GM12892 (cell line): Measurements from ENCODE around the gene MMP24.

Experiments used
- DNase-seq: peaks from one replicate; pipeline ENCODE4 v3.0.0; 2011; ENCODE audit not compliant: insufficient read length
- FAIRE-seq: peaks from 2 replicates; lab custom pipeline; 2011; peaks lifted over from hg19 to GRCh38; lab: Jason Lieb, UNC
- POLR2A ChIP-seq: IDR thresholded peaks from 2 replicates; pipeline ENCODE4 v1.6.1; 2011; ENCODE audit warnings: low read depth, low read length, control low read depth
- POLR2AphosphoS5 ChIP-seq: IDR thresholded peaks from 2 replicates; pipeline ENCODE4 v1.6.1; 2011; ENCODE audit warnings: low read depth, low read length, control low read depth
- TAF1 ChIP-seq: IDR thresholded peaks from 2 replicates; pipeline ENCODE4 v1.6.1; 2011; ENCODE audit warnings: low read depth, mild to moderate bottlenecking, control low read depth, low read length, borderline replicate concordance

The MMP24 gene

GRCh38 chr20:35264755-35265154 is 38.3 kb downstream of the MMP24 start:
- FAIRE-seq (no peak), DNase-seq (no peak)
- TF ChIP-seq POLR2AphosphoS5 (no peak), POLR2A (no peak), TAF1 (no peak)

DNA sequence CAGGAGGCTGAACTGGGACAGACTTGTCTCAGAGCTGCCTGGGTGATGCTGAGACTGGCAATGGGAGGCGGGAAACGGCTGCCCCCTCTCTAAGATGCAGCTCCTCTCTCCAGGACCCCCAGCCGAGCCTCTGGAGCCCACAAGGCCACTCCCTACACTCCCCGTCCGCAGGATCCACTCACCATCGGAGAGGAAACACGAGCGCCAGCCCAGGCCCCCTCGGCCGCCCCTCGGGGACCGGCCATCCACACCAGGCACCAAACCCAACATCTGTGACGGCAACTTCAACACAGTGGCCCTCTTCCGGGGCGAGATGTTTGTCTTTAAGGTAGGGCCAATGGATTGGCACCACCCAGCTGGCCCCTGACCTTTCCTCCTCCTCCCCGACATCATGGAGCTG is 40.6 kb downstream of the MMP24 start:
- DNase-seq: no peak
- TF ChIP-seq POLR2AphosphoS5: no peak
- no peak for TF ChIP-seq TAF1
- no peak for TF ChIP-seq POLR2A
- FAIRE-seq: no peak

DNA sequence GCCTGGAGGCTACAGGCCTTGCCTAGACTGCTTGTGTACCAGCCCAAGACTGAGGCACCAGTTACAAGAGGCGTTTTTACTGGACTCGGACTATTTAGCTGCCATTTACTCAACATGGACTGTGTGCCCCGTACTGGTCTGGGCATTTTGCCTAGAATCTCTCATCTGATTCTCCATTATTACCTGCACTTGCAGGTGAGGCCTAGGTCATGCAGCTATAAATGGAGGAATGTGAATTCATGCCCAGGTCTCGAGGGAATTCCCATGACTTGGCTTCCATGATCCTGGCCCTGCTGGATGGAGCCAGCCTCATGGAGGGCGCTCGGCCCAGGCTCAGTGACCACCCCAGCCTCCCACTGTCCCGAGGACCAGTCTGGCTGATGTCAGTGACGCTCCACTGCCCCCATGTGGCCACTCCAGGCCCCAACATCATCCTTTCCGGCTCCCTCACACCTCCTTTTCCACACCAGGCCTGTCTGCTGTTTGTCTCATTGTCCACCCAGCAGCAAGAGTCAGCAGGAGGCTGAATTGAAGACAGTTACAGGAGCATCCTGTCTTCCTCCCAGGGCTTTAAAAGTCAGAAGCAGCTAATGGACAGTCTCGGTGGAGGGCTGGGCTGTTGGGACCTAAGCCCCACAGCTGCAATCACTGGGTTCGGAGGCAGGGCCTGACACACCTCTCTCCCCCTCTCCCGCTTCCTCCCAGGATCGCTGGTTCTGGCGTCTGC is 42.7 kb downstream of the MMP24 start:
- peak; percentile 69 for DNase-seq
- TF ChIP-seq TAF1: no peak
- TF ChIP-seq POLR2AphosphoS5: no peak
- no peak for TF ChIP-seq POLR2A
- peak; percentile 82 for FAIRE-seq

DNA sequence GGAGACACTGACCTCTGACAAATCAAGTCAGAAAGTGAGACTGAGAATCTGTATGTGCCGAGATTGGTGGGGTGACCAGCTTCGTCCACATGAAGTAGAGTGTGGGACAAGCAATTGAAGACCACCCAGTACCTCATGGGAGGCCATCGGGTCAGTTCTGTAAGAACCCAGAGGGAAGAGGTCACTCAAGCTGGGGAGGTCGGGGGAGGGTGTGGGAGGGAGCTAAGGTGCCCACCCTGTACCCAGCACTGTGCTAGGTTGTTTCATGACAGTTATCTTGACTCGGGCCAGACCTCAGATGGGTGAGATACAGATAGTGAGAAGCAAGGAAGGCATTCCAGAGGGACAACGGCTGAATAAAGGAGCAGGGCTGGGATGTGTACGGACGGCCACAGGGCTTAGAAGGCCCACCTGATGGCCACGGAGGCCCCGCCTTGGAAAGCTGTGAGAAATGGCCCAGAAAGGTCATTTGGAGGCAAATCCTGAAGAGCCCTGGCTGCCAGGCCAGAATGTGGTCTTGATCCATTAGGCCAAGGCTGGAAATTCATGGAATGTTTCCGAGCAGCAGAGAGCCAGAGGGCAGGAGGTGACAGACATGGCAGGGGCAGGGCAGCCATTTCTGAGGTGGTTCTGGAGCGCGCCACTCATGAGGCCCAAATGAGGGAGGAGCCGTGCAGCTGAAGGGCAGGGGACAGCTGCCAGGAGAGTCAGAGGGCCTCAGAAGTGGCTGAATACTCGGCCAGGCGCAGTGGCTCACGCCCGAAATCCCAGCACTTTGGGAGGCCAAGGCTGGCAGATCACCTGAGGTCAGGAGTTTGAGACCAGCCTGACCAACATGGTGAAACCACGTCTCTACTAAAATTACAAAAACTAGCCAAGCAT is 43.8 kb downstream of the MMP24 start:
- no peak for FAIRE-seq
- TF ChIP-seq POLR2AphosphoS5 (no peak), POLR2A (no peak), TAF1 (no peak)
- no peak for DNase-seq

DNA sequence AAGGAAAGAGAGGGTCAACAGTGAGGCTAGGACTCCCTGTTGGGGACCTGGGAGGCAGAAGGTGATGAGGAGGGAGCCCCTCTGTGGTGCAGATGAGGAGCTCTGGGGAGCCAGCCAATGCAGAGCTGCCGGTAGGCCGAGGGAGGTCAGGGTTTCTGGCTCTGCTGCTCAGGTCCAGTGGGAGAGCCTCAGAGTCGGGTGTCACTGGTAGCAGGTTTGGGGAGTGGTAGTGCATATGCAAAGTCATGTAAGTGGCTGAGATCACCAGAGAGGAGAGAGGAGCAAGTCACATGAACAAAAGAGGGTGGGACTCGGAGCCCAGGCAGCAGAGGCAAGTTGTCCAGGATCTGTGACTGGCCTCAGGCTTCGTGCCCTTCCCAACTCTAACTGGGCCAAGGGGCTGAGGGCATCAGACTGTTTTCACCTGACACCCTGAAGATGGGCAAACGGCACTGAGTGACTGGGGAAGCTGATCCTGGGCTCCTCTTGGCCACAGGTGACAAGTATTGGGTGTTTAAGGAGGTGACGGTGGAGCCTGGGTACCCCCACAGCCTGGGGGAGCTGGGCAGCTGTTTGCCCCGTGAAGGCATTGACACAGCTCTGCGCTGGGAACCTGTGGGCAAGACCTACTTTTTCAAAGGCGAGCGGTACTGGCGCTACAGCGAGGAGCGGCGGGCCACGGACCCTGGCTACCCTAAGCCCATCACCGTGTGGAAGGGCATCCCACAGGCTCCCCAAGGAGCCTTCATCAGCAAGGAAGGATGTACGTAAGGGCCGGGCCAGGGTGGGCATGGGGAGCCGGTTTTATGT is 44.8 kb downstream of the MMP24 start:
- TF ChIP-seq POLR2AphosphoS5: no peak
- TF ChIP-seq POLR2A: no peak
- no peak for TF ChIP-seq TAF1
- DNase-seq: no peak
- no peak for FAIRE-seq

DNA sequence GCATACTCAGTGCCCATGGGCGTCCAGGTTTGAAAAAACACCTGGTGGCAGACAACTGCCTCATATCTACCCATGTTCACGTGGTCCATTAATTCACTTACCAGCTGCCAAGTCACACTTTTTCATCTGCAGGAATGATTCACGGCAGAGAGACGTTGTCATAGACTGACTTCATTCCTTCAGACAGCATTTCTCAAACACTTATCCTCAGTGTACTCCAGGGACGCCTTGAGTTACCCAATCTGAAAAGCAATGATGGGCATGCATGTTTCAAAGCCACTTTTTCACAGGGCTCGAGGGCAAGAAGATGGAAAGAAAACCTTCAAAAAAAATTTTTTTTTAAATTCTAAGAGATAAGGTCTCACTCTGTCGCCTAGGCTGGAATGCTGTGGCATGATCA is 45.4 kb downstream of the MMP24 start:
- FAIRE-seq (no peak), DNase-seq (no peak)
- TF ChIP-seq POLR2A: no peak
- TF ChIP-seq POLR2AphosphoS5: no peak
- TF ChIP-seq TAF1: no peak

GRCh38 chr20:35273449-35274171 is 47.1 kb downstream of the MMP24 start:
- DNase-seq (no peak), FAIRE-seq (no peak)
- TF ChIP-seq POLR2A: no peak
- TF ChIP-seq POLR2AphosphoS5: no peak; the same call in 1 of the 2 replicates
- no peak for TF ChIP-seq TAF1

GRCh38 chr20:35274172-35275092 is 47.9 kb downstream of the MMP24 start:
- no peak for FAIRE-seq
- no peak for DNase-seq
- TF ChIP-seq POLR2A (no peak), POLR2AphosphoS5 (no peak), TAF1 (no peak)

- TF ChIP-seq POLR2A: peak; percentile 30; the same call in 1 of the 2 replicates
- TF ChIP-seq POLR2AphosphoS5: no peak
- FAIRE-seq (no peak), DNase-seq (no peak)
These were observed 49.3 kb downstream of the MMP24 start for GRCh38 chr20:35275741-35276251.
